KOPT-K1 (cell line): Measurements from ENCODE around the gene FBXO45.
"Not testable (repeated sequence)": the region's sequence is repeated elsewhere in the genome, so short reads cannot be mapped to it uniquely, and the experiment has no call there.

ENCODE experiments used
- H3K27ac ChIP-seq: fragments of 200-600 bp; sonication (generic); 2 replicates; pipeline ENCODE4 v1.5.1; 2016; ENCODE audit warnings: antibody characterized with exemption, mild to moderate bottlenecking, low read depth, low read length; ENCODE audit not compliant: poor library complexity, severe bottlenecking
- H3K36me3 ChIP-seq: fragments of 200-600 bp; sonication (generic); 2 replicates; pipeline ENCODE4 v1.5.1; 2017; ENCODE audit warnings: antibody characterized with exemption, mild to moderate bottlenecking, low read length, moderate library complexity; ENCODE audit not compliant: insufficient read depth
- H3K9me3 ChIP-seq: fragments of 200-600 bp; sonication (generic); 2 replicates; pipeline ENCODE4 v1.5.1; 2017; ENCODE audit warnings: antibody characterized with exemption, low read length, mild to moderate bottlenecking; ENCODE audit not compliant: insufficient read depth, poor library complexity, severe bottlenecking

The FBXO45 gene

GRCh38 chr3:196620161-196620604 is 51.7 kb downstream of the FBXO45 start:
- H3K9me3 ChIP-seq = no peaks in the 10 kb centered on the region
- no peaks in the 10 kb centered on the region for H3K36me3 ChIP-seq
- H3K27ac ChIP-seq = peak overlapping the region; percentile 100

- peak overlapping the region; percentile 100 for H3K27ac ChIP-seq
- H3K9me3 ChIP-seq = no peaks in the 10 kb centered on the region
- H3K36me3 ChIP-seq = no peaks in the 10 kb centered on the region
These were observed 52.2 kb downstream of the FBXO45 start for GRCh38 chr3:196620684-196621083.

GRCh38 chr3:196621611-196622010 is 53.2 kb downstream of the FBXO45 start:
- Histone ChIP-seq H3K9me3 (no peaks in the 10 kb centered on the region), H3K36me3 (no peaks in the 10 kb centered on the region), H3K27ac (peak overlapping the region; percentile 100)

GRCh38 chr3:196624067-196624790 is 55.8 kb downstream of the FBXO45 start:
- Histone ChIP-seq H3K27ac (peak overlapping the region; percentile 100), H3K36me3 (no peaks in the 10 kb centered on the region), H3K9me3 (no peaks in the 10 kb centered on the region)

DNA sequence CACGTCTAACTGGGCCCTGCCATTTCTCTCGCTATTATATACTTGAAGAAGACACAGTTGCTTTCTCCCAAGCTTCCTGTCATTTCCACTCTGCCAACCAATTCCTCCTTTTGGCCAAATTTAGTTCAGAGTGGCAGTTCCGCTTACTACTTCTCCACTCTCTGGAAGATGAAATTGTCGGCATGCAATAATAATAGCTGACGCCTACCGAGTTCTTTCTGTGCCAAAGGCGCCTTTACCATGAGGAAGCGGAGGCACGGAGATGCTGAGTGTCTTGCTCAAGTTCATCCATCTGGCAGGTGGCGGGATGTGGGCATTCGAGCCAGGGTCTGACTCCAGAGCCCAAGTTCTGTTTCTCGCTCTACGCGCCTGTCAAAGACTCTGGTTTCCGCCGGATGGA is 56.4 kb downstream of the FBXO45 start:
- no peaks in the 10 kb centered on the region for H3K9me3 ChIP-seq
- H3K27ac ChIP-seq = peak overlapping the region; percentile 100
- no peaks in the 10 kb centered on the region for H3K36me3 ChIP-seq

GRCh38 chr3:196625331-196625730 is 56.9 kb downstream of the FBXO45 start:
- Histone ChIP-seq H3K36me3 (no peaks in the 10 kb centered on the region), H3K27ac (peak overlapping the region; percentile 100), H3K9me3 (no peaks in the 10 kb centered on the region)

- H3K9me3 ChIP-seq = no peaks in the 10 kb centered on the region
- peak overlapping the region; percentile 100 for H3K27ac ChIP-seq
- H3K36me3 ChIP-seq = no peaks in the 10 kb centered on the region
These were observed 59.4 kb downstream of the FBXO45 start for GRCh38 chr3:196627918-196628231.

- H3K36me3 ChIP-seq = no peaks in the 10 kb centered on the region
- H3K27ac ChIP-seq = peak overlapping the region; percentile 100
- H3K9me3 ChIP-seq = no peaks in the 10 kb centered on the region
These were observed 60.8 kb downstream of the FBXO45 start for GRCh38 chr3:196629228-196629627.

DNA sequence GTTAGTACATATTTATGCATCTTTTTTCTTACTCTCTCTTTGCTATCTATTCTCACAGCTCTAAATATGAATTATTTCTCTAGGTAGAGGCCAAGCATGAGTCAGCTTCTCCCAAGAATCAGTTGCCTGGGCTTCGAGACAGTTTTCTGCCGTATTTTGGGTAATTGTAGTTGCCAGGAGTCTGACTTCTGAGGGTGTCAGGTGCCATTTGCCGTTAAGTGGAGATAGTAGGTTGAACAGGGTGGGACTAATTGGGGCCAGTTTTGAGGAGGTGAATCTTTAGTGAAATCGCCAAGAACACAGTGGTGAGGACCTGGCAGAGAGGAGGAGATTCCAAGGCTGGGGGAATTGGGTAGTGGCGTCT is 63.2 kb downstream of the FBXO45 start:
- Histone ChIP-seq H3K36me3 (no peaks in the 10 kb centered on the region), H3K9me3 (no peaks in the 10 kb centered on the region), H3K27ac (peak overlapping the region; percentile 100)

DNA sequence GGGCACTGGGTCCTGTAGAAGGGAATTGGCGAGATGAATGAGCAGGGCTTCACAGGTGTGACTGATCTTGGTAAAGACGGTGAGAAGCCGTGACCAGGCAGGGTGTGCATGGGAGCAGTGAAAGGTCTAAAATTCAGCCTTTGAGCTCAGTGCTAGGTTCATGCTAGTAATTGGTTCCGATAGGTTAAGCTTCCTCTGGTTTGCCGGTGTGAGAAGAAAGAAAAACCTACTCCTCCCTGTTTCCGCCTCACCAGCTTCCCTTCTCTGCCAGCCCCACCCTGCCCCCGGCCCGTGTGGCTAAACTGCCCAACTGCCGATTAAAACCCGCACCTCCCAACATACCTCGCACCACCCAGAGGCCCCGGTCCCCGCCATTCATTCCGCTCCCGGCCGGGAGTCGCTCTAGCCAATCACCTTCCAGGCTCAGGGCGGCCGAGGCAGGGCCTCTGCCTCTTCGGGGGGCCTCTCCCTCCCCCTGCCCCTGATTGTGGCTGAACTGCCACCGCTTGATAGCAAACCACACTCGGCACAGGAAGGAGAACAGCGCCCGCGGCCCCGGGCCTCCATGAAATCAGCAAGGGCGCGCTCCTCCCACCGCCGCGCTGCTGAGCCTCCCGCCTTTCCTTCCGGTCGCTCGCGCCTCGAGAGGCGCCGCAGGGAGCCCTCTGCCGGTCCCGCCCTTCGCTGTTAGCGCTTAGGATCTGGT is 63.7 kb downstream of the FBXO45 start:
- Histone ChIP-seq H3K36me3 (no peaks in the 10 kb centered on the region), H3K9me3 (no peaks in the 10 kb centered on the region), H3K27ac (peak overlapping the region; percentile 100)

DNA sequence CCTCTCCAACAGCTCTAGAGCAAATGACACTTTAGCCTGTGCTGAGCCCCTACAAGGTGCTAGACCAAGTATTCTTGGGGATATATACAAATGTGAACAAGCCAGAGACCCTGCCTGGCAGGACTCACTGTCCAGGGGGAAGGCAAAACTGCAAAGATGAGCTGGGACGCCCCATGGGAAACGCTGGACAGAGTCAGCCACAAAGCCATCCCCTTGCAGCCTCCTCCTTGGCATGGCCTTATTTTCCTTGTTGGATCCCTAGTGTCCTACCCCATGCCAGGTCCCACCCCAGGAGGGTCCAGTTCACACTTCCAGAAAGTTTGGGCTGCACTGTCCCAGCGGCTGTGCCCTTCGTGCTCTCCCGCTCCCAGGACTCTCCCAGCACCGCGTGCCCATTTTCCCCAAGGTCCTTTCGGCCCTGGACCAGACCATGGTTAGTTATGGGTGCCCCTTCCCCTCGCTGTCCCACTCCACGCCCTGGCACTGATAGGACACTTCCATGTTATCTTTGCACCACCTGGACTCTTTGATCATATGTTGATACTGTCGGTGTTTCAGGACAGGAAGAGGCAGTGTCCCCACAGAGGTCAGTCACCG is 65.2 kb downstream of the FBXO45 start:
- H3K27ac ChIP-seq = peak overlapping the region; percentile 99
- H3K9me3 ChIP-seq = no peaks in the 10 kb centered on the region
- H3K36me3 ChIP-seq = no peaks in the 10 kb centered on the region

- no peaks in the 10 kb centered on the region for H3K9me3 ChIP-seq
- peak overlapping the region; percentile 99 for H3K27ac ChIP-seq
- no peaks in the 10 kb centered on the region for H3K36me3 ChIP-seq
These were observed 65.8 kb downstream of the FBXO45 start for GRCh38 chr3:196634224-196634623.

GRCh38 chr3:196634829-196635228 is 66.4 kb downstream of the FBXO45 start:
- Histone ChIP-seq H3K9me3 (no peaks in the 10 kb centered on the region), H3K27ac (peak overlapping the region; percentile 99), H3K36me3 (peaks cover 2% of the 10 kb centered on the region; the same call in 1 of the 2 replicates)

DNA sequence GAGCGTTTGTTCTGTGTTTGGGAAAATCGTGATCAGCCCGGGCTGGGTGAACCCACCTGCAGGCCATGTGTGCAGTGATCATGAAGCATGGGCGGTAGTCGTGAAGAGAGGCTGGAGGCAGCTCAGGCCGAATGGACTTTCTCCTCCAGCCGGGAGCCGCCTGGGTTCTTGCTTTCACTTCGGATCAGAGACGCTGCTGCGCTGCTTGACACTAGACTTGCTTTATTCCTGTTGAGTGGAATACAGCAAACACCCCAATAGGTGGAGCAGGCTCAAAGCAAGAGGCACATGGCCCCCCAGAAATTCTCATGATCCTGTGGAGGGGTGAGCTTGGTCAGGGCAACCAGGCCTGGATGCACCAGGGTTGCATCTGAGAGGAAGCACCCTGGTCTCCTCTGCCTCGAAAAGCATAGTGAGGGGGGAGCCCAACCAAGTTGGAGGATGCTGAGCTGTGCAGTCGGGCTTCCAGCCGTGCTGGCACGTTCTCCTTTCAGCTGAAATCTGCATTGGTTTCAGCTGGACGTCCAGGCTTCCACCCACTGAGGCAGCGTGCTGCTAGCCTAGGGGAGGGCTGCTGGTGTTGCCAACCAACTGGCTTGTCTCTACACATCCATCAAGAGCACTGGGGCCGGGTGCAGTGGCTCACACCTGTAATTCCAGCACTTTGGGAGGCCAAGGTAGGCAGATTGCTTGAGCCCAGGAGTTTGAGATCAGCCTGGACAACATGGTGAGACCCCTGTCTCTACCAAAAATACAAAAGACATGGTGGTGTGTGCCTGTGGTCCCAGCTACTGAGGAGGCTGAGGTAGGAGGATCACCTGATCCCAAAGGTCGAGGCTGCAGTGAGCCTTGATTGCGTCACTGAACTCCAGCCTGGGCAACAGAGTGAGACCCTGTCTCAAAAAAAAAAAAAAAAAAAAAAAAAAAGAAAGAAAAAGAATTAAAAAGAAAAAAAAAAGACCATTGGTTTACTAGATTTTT is 68.2 kb downstream of the FBXO45 start:
- H3K36me3 ChIP-seq = peaks cover 19% of the 10 kb centered on the region
- H3K27ac ChIP-seq = peak overlapping the region; percentile 99
- H3K9me3 ChIP-seq = no peaks in the 10 kb centered on the region

- Histone ChIP-seq H3K27ac (peak overlapping the region; percentile 99), H3K36me3 (peaks cover 31% of the 10 kb centered on the region)
- not testable (repeated sequence) for H3K9me3 ChIP-seq
These were observed 69.5 kb downstream of the FBXO45 start for GRCh38 chr3:196637941-196638340.
